ENCODE measurements around the gene PACS1. TPM values are rescaled to one million over a fixed set of nuclear protein-coding genes. Genes with fewer than 3 reads are reported as not detected.

Gene PACS1
- total RNA-seq, 3 donors from 2014 or later (not counting 1 experiment from before 2014, with no cell fraction given), result 176 to 204 (median 186) TPM

DNA sequence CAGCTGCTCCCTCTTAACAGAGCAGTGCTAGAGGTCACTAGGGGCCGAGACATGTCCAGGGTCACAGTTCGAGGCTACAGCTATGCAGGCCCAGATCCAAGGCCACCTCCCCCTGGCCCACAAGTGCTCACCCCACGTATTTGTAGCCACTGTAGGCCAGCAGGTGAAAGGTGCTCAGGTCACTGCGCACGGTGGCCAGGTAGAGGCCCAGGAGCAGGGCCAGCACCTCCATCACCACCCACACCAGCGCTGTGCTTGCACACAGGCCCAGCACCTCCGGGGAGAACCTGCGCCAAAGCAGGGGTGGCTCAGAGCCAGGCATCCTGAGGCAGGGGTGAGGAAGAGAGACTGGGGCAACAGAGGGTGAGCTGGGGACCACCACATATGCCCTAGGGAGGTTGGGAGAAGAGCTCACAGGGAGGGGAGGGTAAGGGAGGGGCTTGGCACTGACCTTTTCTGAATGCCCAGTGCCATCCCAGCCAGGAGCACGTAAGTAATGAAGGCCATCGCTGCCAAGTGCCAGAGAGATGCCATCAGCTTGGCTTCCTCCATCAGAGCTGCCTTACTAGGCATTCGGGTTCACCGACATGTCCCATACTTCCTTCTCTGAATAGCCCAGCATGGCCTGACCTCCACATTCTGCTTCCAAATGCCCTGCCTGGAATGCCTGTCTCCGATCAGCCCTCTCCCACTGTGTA is 215.3 kb downstream of the PACS1 start:
- no peaks in the 10 kb centered on the region for H3K9me3 Mint-ChIP-seq
- peaks cover 45% of the 10 kb centered on the region for H3K4me1 ChIP-seq (ENCODE audit: control insufficient read depth, insufficient read depth, low read length)
- H3K36me3 ChIP-seq (ENCODE audit: control insufficient read depth, insufficient read depth, low read length), result peaks cover 3% of the 10 kb centered on the region
- TF ChIP-seq, protein P1, sequence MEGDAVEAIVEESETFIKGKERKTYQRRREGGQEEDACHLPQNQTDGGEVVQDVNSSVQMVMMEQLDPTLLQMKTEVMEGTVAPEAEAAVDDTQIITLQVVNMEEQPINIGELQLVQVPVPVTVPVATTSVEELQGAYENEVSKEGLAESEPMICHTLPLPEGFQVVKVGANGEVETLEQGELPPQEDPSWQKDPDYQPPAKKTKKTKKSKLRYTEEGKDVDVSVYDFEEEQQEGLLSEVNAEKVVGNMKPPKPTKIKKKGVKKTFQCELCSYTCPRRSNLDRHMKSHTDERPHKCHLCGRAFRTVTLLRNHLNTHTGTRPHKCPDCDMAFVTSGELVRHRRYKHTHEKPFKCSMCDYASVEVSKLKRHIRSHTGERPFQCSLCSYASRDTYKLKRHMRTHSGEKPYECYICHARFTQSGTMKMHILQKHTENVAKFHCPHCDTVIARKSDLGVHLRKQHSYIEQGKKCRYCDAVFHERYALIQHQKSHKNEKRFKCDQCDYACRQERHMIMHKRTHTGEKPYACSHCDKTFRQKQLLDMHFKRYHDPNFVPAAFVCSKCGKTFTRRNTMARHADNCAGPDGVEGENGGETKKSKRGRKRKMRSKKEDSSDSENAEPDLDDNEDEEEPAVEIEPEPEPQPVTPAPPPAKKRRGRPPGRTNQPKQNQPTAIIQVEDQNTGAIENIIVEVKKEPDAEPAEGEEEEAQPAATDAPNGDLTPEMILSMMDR (IDR thresholded peaks at IDR 0.05), result no peak
- no peak for DNase-seq
- no peaks in the 10 kb centered on the region for H3K36me3 Mint-ChIP-seq
- 98% methylated on average over 12 of the region's 13 CpGs for WGBS (ENCODE audit: insufficient coverage)
- no peak overlapping the region for H3K4me3 ChIP-seq (ENCODE audit: low read length)
- no peaks in the 10 kb centered on the region for H3K27me3 ChIP-seq (ENCODE audit: control insufficient read depth, insufficient read depth, low read length)
- no peak overlapping the region for H3K27ac ChIP-seq (ENCODE audit: low read length)
- H3K27ac Mint-ChIP-seq, result peak overlapping the region in 1 of 2 donors; percentile 24
- H3K9me3 ChIP-seq (ENCODE audit: control insufficient read depth, insufficient read depth, low read length), result no peaks in the 10 kb centered on the region
- no peak for ATAC-seq
- H3K4me1 Mint-ChIP-seq, result peaks cover 21 to 59% of the 10 kb centered on the region in 2 donors
- H3K4me3 Mint-ChIP-seq, result no peak overlapping the region
- intact Hi-C loops (cut with micrococcal nuclease), result no loop called here
- peaks cover 3 to 16% of the 10 kb centered on the region in 2 donors for H3K27me3 Mint-ChIP-seq (ENCODE audit: low read depth in 2 of 2)

DNA sequence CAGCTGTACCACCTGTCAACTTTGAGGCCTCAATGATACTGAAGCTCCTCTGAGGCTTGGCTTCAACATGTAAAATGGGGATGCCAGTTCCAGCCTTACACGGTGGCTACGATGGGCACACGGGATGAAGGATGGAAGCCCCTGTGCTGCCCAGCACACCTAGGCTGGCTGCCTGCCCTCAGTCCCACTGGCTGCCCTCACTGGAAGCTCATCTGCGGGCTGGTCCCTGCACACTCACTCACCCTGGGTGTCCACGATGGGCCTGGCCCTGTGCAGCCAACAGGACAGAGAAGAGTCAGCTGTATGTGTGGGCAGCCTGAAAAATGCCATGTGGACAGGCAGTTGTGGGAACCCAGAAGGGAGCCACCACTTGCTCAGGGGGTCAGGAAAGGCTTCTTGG is 216.6 kb downstream of the PACS1 start:
- Mint-ChIP-seq H3K36me3 (no peaks in the 10 kb centered on the region), H3K9me3 (no peaks in the 10 kb centered on the region), H3K4me1 (peaks cover 24 to 54% of the 10 kb centered on the region in 2 donors), H3K4me3 (peak overlapping the region; percentile 28), H3K27me3 (ENCODE audit: low read depth in 2 of 2) (peaks cover 12 to 14% of the 10 kb centered on the region in 2 donors), H3K27ac (peak overlapping the region in 1 of 2 donors; percentile 89)
- peaks cover 4% of the 10 kb centered on the region for H3K27me3 ChIP-seq (ENCODE audit: control insufficient read depth, insufficient read depth, low read length)
- H3K4me1 ChIP-seq (ENCODE audit: control insufficient read depth, insufficient read depth, low read length), result peaks cover 46% of the 10 kb centered on the region
- no peaks in the 10 kb centered on the region for H3K9me3 ChIP-seq (ENCODE audit: control insufficient read depth, insufficient read depth, low read length)
- peaks cover 3% of the 10 kb centered on the region for H3K36me3 ChIP-seq (ENCODE audit: control insufficient read depth, insufficient read depth, low read length)
- no peak overlapping the region for H3K27ac ChIP-seq (ENCODE audit: low read length)
- intact Hi-C loops (cut with micrococcal nuclease), result no loop called here
- no peak overlapping the region for H3K4me3 ChIP-seq (ENCODE audit: low read length)
- ATAC-seq (no peak), DNase-seq (no peak)
- TF ChIP-seq, protein P1 (IDR thresholded peaks at IDR 0.05), result no peak
- 97% methylated on average over 5 of the region's 5 CpGs for WGBS (ENCODE audit: insufficient coverage)

DNA sequence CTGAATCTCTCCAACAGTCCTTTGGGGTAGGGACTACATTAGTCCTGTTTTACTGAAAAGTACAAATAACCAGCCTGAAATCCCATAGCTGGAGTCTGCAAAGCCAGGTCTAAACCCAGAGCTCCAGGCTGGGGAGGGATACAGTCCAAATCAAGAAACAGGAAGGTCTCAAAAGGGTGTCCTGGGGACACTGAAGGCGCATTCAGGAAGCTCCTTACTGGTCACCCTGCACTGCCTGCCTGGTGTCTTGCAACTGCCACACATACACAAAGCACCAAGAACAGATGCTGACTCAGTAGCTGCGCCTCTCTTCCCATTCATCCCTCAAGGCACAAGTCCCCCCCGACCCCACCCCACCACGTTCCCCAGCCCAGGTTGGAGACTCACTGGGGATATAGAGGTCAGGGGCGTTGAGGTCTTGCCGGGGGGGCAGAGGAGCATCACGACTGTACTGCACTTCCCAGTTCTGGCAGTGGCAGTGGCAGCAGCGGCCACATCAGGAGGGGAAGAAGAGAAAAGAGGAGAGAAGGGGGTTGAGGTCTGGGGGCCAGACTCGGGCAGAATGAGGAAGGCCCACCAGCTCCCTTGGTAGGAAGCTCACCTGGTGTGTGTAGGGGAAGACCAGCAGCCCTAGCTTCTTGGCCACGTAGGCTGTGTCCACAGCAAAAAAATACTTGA is 217.3 kb downstream of the PACS1 start:
- ATAC-seq (no peak), DNase-seq (peak in 1 of 2 donors; percentile 17)
- Histone ChIP-seq H3K9me3 (ENCODE audit: control insufficient read depth, insufficient read depth, low read length) (no peaks in the 10 kb centered on the region), H3K27me3 (ENCODE audit: control insufficient read depth, insufficient read depth, low read length) (peaks cover 6% of the 10 kb centered on the region), H3K4me1 (ENCODE audit: control insufficient read depth, insufficient read depth, low read length) (peaks cover 44% of the 10 kb centered on the region), H3K4me3 (ENCODE audit: low read length) (no peak overlapping the region), H3K27ac (ENCODE audit: low read length) (no peak overlapping the region), H3K36me3 (ENCODE audit: control insufficient read depth, insufficient read depth, low read length) (peaks cover 3% of the 10 kb centered on the region)
- TF ChIP-seq, protein P1 (IDR thresholded peaks at IDR 0.05), result no peak
- H3K9me3 Mint-ChIP-seq, result no peaks in the 10 kb centered on the region
- intact Hi-C loops (cut with micrococcal nuclease), result no loop called here
- WGBS (ENCODE audit: insufficient coverage), result 65% methylated on average over 7 of the region's 10 CpGs
- H3K27me3 Mint-ChIP-seq (ENCODE audit: low read depth in 2 of 2), result peaks cover 13 to 14% of the 10 kb centered on the region in 2 donors
- H3K4me1 Mint-ChIP-seq, result peaks cover 24 to 48% of the 10 kb centered on the region in 2 donors
- peak overlapping the region; percentile 87 to 89 for H3K27ac Mint-ChIP-seq
- H3K36me3 Mint-ChIP-seq, result no peaks in the 10 kb centered on the region
- peak overlapping the region; percentile 70 for H3K4me3 Mint-ChIP-seq
